Activated CD4-positive, alpha-beta T cell treated with anti-CD3 and anti-CD28 coated beads, Interleukin-10, Interleukin-2, amounts not matched to agents 100 ng/mL and 50 ng/mL, durations not matched to agents 16 hours and 8 hours (primary cell): Measurements from ENCODE around the gene ZSWIM1.
A peak's percentile ranks its signal among the peaks of the same experiment; 100 is the strongest.

Experiments used
- DNase-seq: peaks from one replicate; pipeline ENCODE4 v3.0.0-alpha.2; 2020

The ZSWIM1 gene

DNA sequence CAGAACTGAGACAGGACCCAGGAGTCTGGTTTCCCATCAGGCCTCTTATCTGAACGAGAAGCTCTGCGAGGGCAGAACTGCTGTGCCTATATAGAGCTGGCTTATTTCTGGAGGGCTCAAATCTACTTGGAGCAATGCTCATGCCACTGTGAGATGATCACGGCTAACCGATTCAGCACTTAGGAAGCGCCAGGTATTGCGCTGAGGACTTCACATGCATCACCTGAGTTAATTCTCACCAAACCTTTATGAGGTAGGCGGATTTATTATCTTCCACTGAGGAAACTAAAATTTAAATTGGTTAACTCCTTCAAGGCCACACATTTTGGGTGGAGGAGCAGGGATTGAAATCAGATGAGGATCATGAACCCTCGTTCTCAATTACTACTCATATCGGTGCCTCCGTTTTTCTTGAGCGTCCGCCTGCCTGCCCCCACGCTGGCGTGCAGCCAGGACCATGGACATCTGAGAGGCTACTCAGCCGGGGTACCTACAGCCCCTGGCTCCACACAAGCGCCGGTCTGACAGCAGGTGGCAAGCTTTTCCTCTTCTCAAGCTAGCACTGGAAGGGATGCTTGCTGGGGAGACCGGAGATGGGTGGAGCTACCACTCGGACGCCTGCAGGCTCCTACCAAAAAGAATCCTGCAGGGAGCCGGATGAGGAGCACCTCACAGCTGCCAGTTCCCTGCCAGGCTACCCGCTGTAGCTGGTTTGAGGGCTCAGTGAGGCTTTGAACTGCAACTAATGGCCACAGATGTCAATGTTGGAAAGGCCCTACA, 52.4 kb downstream of the ZSWIM1 start:
- peak; percentile 87 for DNase-seq

DNA sequence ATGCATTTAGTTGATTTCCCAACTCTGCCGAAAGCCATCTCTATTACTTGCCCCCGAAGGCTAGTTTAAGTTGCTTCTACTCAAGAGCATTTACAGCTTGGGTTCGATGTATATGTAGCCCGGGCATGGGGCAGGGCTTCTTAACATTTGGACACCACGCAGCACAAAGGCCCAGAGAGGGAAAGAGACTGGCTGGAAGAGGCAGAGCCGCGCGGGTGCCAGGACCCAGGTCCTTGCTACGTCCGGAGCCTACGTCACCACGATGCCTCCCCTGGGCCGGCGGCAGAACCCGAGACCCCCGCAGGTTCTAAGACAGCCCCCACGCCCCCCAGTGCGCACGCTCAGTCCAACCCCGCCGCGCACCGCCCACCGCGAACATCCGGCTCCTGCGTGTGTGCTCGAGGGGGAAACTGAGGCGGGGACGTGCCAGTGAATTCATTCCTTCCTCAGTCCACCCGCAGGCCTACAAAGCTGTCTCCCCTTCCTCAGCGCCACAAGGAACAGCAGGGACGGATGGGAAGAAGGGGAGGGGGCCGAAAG, 53.1 kb downstream of the ZSWIM1 start:
- peak; percentile 69 for DNase-seq
